HEK293T (cell line): ENCODE data around the gene FBXW10.
"Not testable (repeated sequence)": the region's sequence is repeated elsewhere in the genome, so short reads cannot be mapped to it uniquely, and the experiment has no call there.

ENCODE experiments used
- ARNT ChIP-seq: fragments of 450-650 bp; IDR thresholded peaks from 2 replicates; pipeline ENCODE4 v1.6.1; 2017; ENCODE audit warnings: mild to moderate bottlenecking
- BHLHE40 ChIP-seq: fragments of 450-650 bp; IDR thresholded peaks from 2 replicates; pipeline ENCODE4 v1.6.1; 2016; ENCODE audit warnings: mild to moderate bottlenecking, moderate library complexity, borderline replicate concordance
- ELF4 ChIP-seq: fragments of 450-650 bp; IDR thresholded peaks from 2 replicates; pipeline ENCODE4 v1.6.1; 2017; ENCODE audit warnings: antibody characterized with exemption
- FOXA1 ChIP-seq: fragments of 450-650 bp; IDR thresholded peaks from 2 replicates; pipeline ENCODE4 v1.6.1; 2016; ENCODE audit warnings: mild to moderate bottlenecking
- FOXK2 ChIP-seq: fragments of 450-650 bp; IDR thresholded peaks from 2 replicates; pipeline ENCODE4 v1.6.1; 2016; ENCODE audit warnings: mild to moderate bottlenecking
- FOXM1 ChIP-seq: fragments of 450-650 bp; IDR thresholded peaks from 2 replicates; pipeline ENCODE4 v1.6.1; 2017; ENCODE audit warnings: mild to moderate bottlenecking, borderline replicate concordance
- SP1 ChIP-seq: fragments of 450-650 bp; IDR thresholded peaks from 2 replicates; pipeline ENCODE4 v1.6.1; 2017
- SUZ12 ChIP-seq: fragments of 450-650 bp; IDR thresholded peaks from 2 replicates; pipeline ENCODE4 v1.6.1; 2016; ENCODE audit warnings: mild to moderate bottlenecking
- TF ChIP-seq, protein P1 (sequence below): fragments of 450-650 bp; IDR thresholded peaks from 2 replicates; pipeline ENCODE4 v1.6.1; 2016

DNA sequence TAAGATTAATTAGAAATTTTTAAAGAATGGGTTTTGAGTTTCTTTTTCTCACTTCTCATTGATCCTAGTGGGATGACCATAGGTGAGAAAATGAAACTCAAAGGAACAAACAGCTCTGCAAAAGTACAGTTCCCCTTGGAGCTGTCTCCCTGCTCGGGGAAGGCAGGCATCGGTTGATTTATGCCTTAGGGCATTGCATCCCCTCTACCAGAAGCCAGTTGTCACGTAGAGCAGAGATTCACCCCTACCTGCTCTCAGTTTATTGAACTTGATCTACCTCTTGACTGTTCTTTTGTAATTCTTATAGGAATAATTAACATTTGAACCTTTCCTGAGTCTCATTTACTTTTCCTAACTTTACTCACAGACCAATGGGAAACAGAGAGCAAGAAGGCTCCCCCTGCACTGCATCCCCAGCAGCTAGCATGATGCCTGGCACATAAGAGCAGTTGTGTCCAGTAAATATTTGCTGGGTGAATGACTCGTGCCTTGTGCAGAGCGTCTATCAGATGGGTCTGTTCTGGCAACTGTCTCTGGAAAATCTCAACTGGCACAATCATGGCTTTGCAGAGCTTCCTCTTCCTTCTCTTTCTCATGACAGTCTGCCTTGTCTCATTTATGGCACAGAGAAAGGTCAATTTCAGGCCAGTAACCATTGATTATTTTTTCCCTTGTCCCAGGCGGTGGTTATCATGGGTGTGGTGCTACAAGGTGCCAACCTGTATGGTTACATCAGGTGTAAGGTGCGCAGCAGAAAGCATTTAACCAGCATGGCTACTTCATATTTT, 59.8 kb downstream of the FBXW10 start:
- not testable (repeated sequence) for TF ChIP-seq FOXM1, FOXA1, SUZ12, ARNT, BHLHE40, SP1, ELF4, FOXK2
- TF ChIP-seq, protein P1, sequence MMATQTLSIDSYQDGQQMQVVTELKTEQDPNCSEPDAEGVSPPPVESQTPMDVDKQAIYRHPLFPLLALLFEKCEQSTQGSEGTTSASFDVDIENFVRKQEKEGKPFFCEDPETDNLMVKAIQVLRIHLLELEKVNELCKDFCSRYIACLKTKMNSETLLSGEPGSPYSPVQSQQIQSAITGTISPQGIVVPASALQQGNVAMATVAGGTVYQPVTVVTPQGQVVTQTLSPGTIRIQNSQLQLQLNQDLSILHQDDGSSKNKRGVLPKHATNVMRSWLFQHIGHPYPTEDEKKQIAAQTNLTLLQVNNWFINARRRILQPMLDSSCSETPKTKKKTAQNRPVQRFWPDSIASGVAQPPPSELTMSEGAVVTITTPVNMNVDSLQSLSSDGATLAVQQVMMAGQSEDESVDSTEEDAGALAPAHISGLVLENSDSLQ = not testable (repeated sequence)
